Measurements from ENCODE around the gene SCAF11.

DNA sequence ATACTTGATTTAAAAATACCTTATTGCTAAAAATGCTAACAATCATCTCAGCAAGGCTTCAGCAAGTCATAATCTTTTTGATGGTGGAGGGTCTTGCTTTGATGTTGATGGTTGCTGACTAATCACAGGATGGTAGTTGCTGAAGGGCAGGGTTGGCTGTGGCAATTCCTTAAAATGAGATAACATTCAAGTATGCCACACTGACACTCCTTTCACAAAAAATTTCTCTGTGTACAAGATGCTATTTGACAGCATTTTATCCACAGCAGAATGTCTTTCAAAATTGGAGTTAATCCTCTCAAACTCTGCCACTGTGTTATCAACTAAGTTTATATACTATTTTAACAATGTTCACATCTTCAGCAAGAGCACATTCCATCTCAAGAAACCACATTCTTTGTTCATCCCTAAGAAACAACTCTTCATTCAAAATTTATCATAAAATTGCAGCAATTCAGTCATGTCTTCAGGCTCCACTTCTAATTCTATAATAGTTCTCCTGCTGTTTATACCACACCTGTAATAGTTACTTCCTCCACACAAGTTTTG lies 16.1 kb downstream of the SCAF11 start:
- TF ChIP-seq, protein P1, sequence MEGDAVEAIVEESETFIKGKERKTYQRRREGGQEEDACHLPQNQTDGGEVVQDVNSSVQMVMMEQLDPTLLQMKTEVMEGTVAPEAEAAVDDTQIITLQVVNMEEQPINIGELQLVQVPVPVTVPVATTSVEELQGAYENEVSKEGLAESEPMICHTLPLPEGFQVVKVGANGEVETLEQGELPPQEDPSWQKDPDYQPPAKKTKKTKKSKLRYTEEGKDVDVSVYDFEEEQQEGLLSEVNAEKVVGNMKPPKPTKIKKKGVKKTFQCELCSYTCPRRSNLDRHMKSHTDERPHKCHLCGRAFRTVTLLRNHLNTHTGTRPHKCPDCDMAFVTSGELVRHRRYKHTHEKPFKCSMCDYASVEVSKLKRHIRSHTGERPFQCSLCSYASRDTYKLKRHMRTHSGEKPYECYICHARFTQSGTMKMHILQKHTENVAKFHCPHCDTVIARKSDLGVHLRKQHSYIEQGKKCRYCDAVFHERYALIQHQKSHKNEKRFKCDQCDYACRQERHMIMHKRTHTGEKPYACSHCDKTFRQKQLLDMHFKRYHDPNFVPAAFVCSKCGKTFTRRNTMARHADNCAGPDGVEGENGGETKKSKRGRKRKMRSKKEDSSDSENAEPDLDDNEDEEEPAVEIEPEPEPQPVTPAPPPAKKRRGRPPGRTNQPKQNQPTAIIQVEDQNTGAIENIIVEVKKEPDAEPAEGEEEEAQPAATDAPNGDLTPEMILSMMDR (conservative IDR thresholded peaks at IDR 0.05), result no peak
- TF ChIP-seq ZFX (IDR thresholded peaks at IDR 0.05), result no peak
